RWPE1 (cell line): ENCODE measurements around the gene BUD23.

Source experiments
- CTCF ChIA-PET: fragments of 350-600 bp; sonication (Branson Sonifier 250); formaldehyde crosslinking; extraction: SDS; loops from one replicate; lab custom pipeline; 2021; lab: Yijun Ruan, JAX
- POLR2A ChIA-PET: fragments of 400-600 bp; formaldehyde crosslinking; extraction: SDS; loops from one replicate; lab custom pipeline; 2020; ENCODE audit warnings: antibody characterized with exemption; ENCODE audit not compliant: low non-redundant PET; lab: Yijun Ruan, JAX
- DNase-seq: peaks from one replicate; pipeline ENCODE4 v3.0.0; 2012; ENCODE audit warnings: low spot score
- H3K27ac ChIP-seq: fragments of 450-650 bp; 2 replicates; pipeline ENCODE4 v1.5.1; 2017
- CTCF ChIP-seq: fragments of 450-650 bp; conservative IDR thresholded peaks from 2 replicates; pipeline ENCODE4 v1.5.1; 2017; ENCODE audit warnings: low read depth, mild to moderate bottlenecking

The BUD23 gene

GRCh38 chr7:73683056-73683787, at the start of gene BUD23, which contains the start of gene DNAJC30:
BUD23 (plus strand) TSS chr7:73683597; CDS start chr7:73683626, 29 bp downstream.
DNAJC30 (minus strand) TSS chr7:73683453; CDS start chr7:73683423, 30 bp downstream.
- peak; percentile 98 for DNase-seq
- no peak for TF ChIP-seq CTCF
- CTCF ChIA-PET = interaction anchor here (0.5 kb wide), 1 partner anchor 21 kb away, joined by 6 read pairs; no protein-coding TSS in a partner anchor
- H3K27ac ChIP-seq = peak within 1 kb of the TSS; percentile 75
- POLR2A ChIA-PET = no interaction called here

GRCh38 chr7:73633844-73634243, 49.6 kb upstream of the BUD23 start:
- TF ChIP-seq CTCF = no peak
- H3K27ac ChIP-seq = no peak overlapping the region
- DNase-seq = no peak
- POLR2A ChIA-PET = no interaction called here
- CTCF ChIA-PET = no interaction called here

GRCh38 chr7:73635428-73636200, 47.8 kb upstream of the BUD23 start:
- DNase-seq = no peak
- peak overlapping the region; percentile 70 for H3K27ac ChIP-seq
- CTCF ChIA-PET = interaction anchor here (1.0 kb wide), 1 partner anchor 29 kb away, joined by 4 read pairs; no protein-coding TSS in a partner anchor
- TF ChIP-seq CTCF = no peak
- POLR2A ChIA-PET = interaction anchor here (0.6 kb wide), 1 partner anchor 291 kb away, joined by 3 read pairs; no protein-coding TSS in a partner anchor

GRCh38 chr7:73638911-73639310, 44.5 kb upstream of the BUD23 start:
- no peak for TF ChIP-seq CTCF
- H3K27ac ChIP-seq = no peak overlapping the region
- POLR2A ChIA-PET = no interaction called here
- DNase-seq = no peak
- CTCF ChIA-PET = no interaction called here

- DNase-seq = no peak
- POLR2A ChIA-PET = no interaction called here
Measured at GRCh38 chr7:73642834-73643233, 40.6 kb upstream of the BUD23 start.

More at GRCh38 chr7:73642834-73643233, 40.6 kb upstream of the BUD23 start:
- H3K27ac ChIP-seq = no peak overlapping the region
- no peak for TF ChIP-seq CTCF
- CTCF ChIA-PET = interaction anchor here (1.2 kb wide), 1 partner anchor 14 kb away, joined by 3 read pairs; no protein-coding TSS in a partner anchor
